GM12892 (cell line): ENCODE measurements around the gene CLDN9.

Experiments used
- POLR2A ChIP-seq: IDR thresholded peaks from 2 replicates; pipeline ENCODE4 v1.6.1; 2011; ENCODE audit warnings: low read depth, low read length, control low read depth
- TAF1 ChIP-seq: IDR thresholded peaks from 2 replicates; pipeline ENCODE4 v1.6.1; 2011; ENCODE audit warnings: low read depth, mild to moderate bottlenecking, control low read depth, low read length, borderline replicate concordance

GRCh38 chr16:2963723-2964474, 48.8 kb upstream of the CLDN9 start, which contains the start of gene KREMEN2:
- TF ChIP-seq POLR2A (no peak), TAF1 (no peak)
